ENCODE data around the gene MRFAP1. TPM values are rescaled to one million over a fixed set of nuclear protein-coding genes. Genes with fewer than 3 reads are reported as not detected.

MRFAP1 gene
- polyA plus RNA-seq, 1 donor from 2014 or later, result 322 TPM

- no peaks in the 10 kb centered on the region for H3K9me3 ChIP-seq (ENCODE audit: low read length)
- no peaks in the 10 kb centered on the region for H3F3A ChIP-seq (ENCODE audit: insufficient read depth, low read length, poor library complexity, severe bottlenecking)
- H3K9me2 ChIP-seq (ENCODE audit: insufficient read depth, low read length), result no peaks in the 10 kb centered on the region
- H3K9ac ChIP-seq (ENCODE audit: low read length), result no peak overlapping the region
- H3K27me3 ChIP-seq (ENCODE audit: insufficient read depth, low read depth, low read length), result no peaks in the 10 kb centered on the region
- peaks cover 4% of the 10 kb centered on the region for H3K79me2 ChIP-seq (replicated peaks; ENCODE audit: insufficient read depth, low read length)
- no peak overlapping the region for H3K4me2 ChIP-seq (ENCODE audit: low read length)
- H3K27ac ChIP-seq (ENCODE audit: low read length), result no peak overlapping the region
- no peak for TF ChIP-seq MXI1 (conservative IDR thresholded peaks at IDR 0.05; ENCODE audit: poor library complexity, severe bottlenecking)
- no peak for TF ChIP-seq TAF1 (IDR thresholded peaks at IDR 0.05; ENCODE audit: low read depth)
- TF ChIP-seq EP300 (conservative IDR thresholded peaks at IDR 0.05; ENCODE audit: poor library complexity, severe bottlenecking), result no peak
- no peak for TF ChIP-seq POLR2AphosphoS5 (IDR thresholded peaks at IDR 0.05)
- TF ChIP-seq EZH2 (IDR thresholded peaks at IDR 0.05; ENCODE audit: borderline replicate concordance, insufficient read depth, low read length, poor library complexity, severe bottlenecking), result no peak
- no peak for TF ChIP-seq REST (IDR thresholded peaks at IDR 0.05; ENCODE audit: borderline replicate concordance)
- no peak for TF ChIP-seq SMC3 (conservative IDR thresholded peaks at IDR 0.05; ENCODE audit: poor library complexity)
- no peak for TF ChIP-seq CTCF (IDR thresholded peaks at IDR 0.05; ENCODE audit: poor library complexity, severe bottlenecking)
- TF ChIP-seq RAD21 (conservative IDR thresholded peaks at IDR 0.05), result no peak
- no peak overlapping the region for H3K4me3 ChIP-seq (ENCODE audit: low read length)
- no peaks in the 10 kb centered on the region for H4K20me1 ChIP-seq (ENCODE audit: insufficient read depth)
- no peak overlapping the region for H2AFZ ChIP-seq (ENCODE audit: low read depth, low read length)
- no peaks in the 10 kb centered on the region for H3K36me3 ChIP-seq (ENCODE audit: insufficient read depth, low read length)
Observed at GRCh38 chr4:6681191-6681590, 40.7 kb downstream of the MRFAP1 start.

- Histone ChIP-seq H4K20me1 (ENCODE audit: insufficient read depth) (no peaks in the 10 kb centered on the region), H3K9me3 (ENCODE audit: low read length) (no peaks in the 10 kb centered on the region), H3K9ac (ENCODE audit: low read length) (no peak overlapping the region), H3K79me2 (replicated peaks; ENCODE audit: insufficient read depth, low read length) (no peaks in the 10 kb centered on the region), H3K9me2 (ENCODE audit: insufficient read depth, low read length) (no peaks in the 10 kb centered on the region), H3F3A (ENCODE audit: insufficient read depth, low read length, poor library complexity, severe bottlenecking) (no peaks in the 10 kb centered on the region), H3K36me3 (ENCODE audit: insufficient read depth, low read length) (no peaks in the 10 kb centered on the region), H3K27ac (ENCODE audit: low read length) (no peak overlapping the region), H3K4me3 (ENCODE audit: low read length) (no peak overlapping the region), H3K4me2 (ENCODE audit: low read length) (no peak overlapping the region), H2AFZ (ENCODE audit: low read depth, low read length) (no peak overlapping the region), H3K27me3 (ENCODE audit: insufficient read depth, low read depth, low read length) (no peaks in the 10 kb centered on the region)
- TF ChIP-seq MXI1 (conservative IDR thresholded peaks at IDR 0.05; ENCODE audit: poor library complexity, severe bottlenecking), result no peak
Observed at GRCh38 chr4:6682862-6683590, 42.5 kb downstream of the MRFAP1 start.

Data from neural cell (in vitro differentiated cells).